HepG2 (cell line): ENCODE results near the gene TARP.

Experiments
- CTCF ChIP-seq: sonication (generic); formaldehyde crosslinking; IDR thresholded peaks from 2 replicates; pipeline ENCODE4 v1.5.0; 2020; ENCODE audit warnings: mild to moderate bottlenecking, missing genetic modification reagents, moderate library complexity
- DMTF1 ChIP-seq: sonication (generic); formaldehyde crosslinking; IDR thresholded peaks from 2 replicates; pipeline ENCODE4 v1.4.0; 2020; ENCODE audit warnings: mild to moderate bottlenecking, missing genetic modification reagents
- HNF1A ChIP-seq, 2 experiments: sonication (generic) in 1 of 2; formaldehyde crosslinking in 1 of 2; IDR thresholded peaks; 2 replicates each; pipeline versions ENCODE4 v1.4.0 to v1.6.1; 2016 to 2020; ENCODE audit warnings: borderline replicate concordance in 1 of 2, low read depth in 1 of 2, mild to moderate bottlenecking in 1 of 2, missing genetic modification reagents in 1 of 2
- RNF2 ChIP-seq: fragments of 450-650 bp; conservative IDR thresholded peaks from 2 replicates; pipeline ENCODE4 v1.6.1; 2016; ENCODE audit warnings: low read depth
- ZNF335 ChIP-seq: sonication (generic); formaldehyde crosslinking; IDR thresholded peaks from 2 replicates; pipeline ENCODE4 v1.4.0; 2020; ENCODE audit warnings: missing genetic modification reagents
- ZNF776 ChIP-seq: sonication (generic); formaldehyde crosslinking; IDR thresholded peaks from 2 replicates; pipeline ENCODE4 v1.4.0; 2020; ENCODE audit warnings: mild to moderate bottlenecking, missing genetic modification reagents

DNA sequence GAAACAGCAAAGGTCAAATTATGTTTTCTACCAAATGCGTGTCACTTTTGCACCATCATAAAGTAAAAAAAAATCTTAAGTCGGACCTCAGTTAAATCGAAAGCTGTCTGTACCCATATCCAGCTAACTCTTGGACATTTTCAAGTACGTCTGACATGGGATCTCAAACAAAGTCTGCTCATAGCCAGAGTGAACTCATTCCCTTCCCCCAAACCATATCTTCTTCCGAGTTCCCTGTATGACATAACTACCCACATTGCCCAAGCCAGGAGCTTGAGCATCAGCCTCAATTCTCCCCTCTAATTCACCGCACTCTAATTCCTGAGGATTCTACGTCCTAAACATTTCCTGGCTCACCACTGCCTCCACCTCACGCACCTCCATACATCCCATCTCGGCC is 44.8 kb upstream of the TARP start:
- no peak for TF ChIP-seq CTCF (CRISPR knock-in tag)
- no peak for TF ChIP-seq HNF1A (IDR thresholded peaks at IDR 0.05; ENCODE audit: low read depth)
- no peak for TF ChIP-seq HNF1A (CRISPR knock-in tag; IDR thresholded peaks at IDR 0.05; ENCODE audit: borderline replicate concordance)
- TF ChIP-seq ZNF335 = no peak
- TF ChIP-seq ZNF776 = no peak
- TF ChIP-seq RNF2 = no peak
- TF ChIP-seq DMTF1 (CRISPR knock-in tag) = no peak
